SK-N-MC (cell line): Measurements from ENCODE around the gene ZBED1.

Source experiments
- EZH2 ChIP-seq: fragments of 200-600 bp; sonication (generic); IDR thresholded peaks from one replicate; pipeline ENCODE4 v1.6.1; 2017; ENCODE audit warnings: antibody characterized with exemption
- FOXP2 ChIP-seq: optimal IDR thresholded peaks from 2 replicates; pipeline ENCODE3; 2011; ENCODE audit warnings: mild to moderate bottlenecking, moderate library complexity; ENCODE audit not compliant: insufficient read depth; ENCODE audit errors: extremely low read length, control extremely low read depth
- POLR2AphosphoS5 ChIP-seq: IDR thresholded peaks from 2 replicates; pipeline ENCODE4 v1.6.1; 2012; ENCODE audit warnings: mild to moderate bottlenecking, low read depth, low read length, borderline replicate concordance

GRCh38 chrX:2502120-2502667 lies 1.4 kb upstream of the ZBED1 start:
- TF ChIP-seq EZH2, result no peak
- TF ChIP-seq POLR2AphosphoS5, result no peak
- TF ChIP-seq FOXP2, result no peak
